ENCODE measurements around the gene GNG12. TPM values are rescaled to one million over a fixed set of nuclear protein-coding genes. Genes with fewer than 3 reads are reported as not detected.

The GNG12 gene
- total RNA-seq, 1 experiment from 2014 or later = 14.3 TPM

DNA sequence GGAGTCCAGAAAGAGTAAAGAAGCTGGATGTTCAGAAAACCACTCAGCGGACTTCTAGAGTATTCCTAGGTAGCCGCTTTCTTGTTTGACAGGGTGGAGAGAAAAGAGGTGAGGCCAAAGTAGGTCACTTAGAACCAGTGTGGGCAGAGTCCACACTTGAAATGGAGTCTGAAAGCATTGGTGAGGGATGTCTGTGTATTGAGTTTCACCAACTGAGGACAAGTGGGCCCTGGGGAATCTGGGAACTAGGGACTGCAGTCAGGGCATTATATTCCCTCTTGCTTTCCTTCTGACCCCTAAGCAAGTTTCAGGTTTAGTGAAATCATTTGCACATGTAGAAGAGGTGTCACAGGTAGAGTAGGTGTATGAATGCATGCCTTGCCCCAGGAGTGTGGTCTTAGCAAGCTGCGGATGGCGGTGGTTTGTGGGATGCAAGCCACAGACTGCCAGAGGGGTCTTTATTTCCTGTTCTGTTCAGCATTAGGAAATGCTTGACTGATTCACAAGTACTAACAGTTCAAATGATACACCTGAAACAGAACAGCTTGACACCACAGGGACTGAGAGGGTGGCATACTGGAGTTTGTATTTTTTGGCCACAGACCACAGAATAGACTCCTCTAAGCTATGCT lies 1.1 kb upstream of the GNG12 start:
- no peak overlapping the region for H3K27ac ChIP-seq (ENCODE audit: insufficient read length, low read depth, low read length)
- H3K36me3 Mint-ChIP-seq (ENCODE audit: insufficient read depth in 1 of 3, low read depth in 3 of 3) = no peaks in the 10 kb centered on the region; a peak in 1 of 7 replicates
- H2AFZ ChIP-seq (ENCODE audit: low read length) = no peak overlapping the region

More for the DNA sequence above, 1.1 kb upstream of the GNG12 start:
- no peak for TF ChIP-seq CTCF (conservative IDR thresholded peaks at IDR 0.05)
- Histone ChIP-seq H4K91ac (ENCODE audit: insufficient read length, low read depth, low read length) (no peak overlapping the region), H3K14ac (ENCODE audit: insufficient read depth, low read length) (no peak overlapping the region), H3K4ac (ENCODE audit: low read depth, low read length) (no peak overlapping the region), H2AK5ac (ENCODE audit: insufficient read length, low read length) (no peak overlapping the region), H4K8ac (replicated peaks; ENCODE audit: insufficient read length, low read depth, low read length) (no peak overlapping the region), H3K79me1 (ENCODE audit: insufficient read depth, low read depth, low read length, poor library complexity, severe bottlenecking) (no peaks in the 10 kb centered on the region), H4K5ac (ENCODE audit: insufficient read length, low read depth, low read length) (no peak overlapping the region), H3K56ac (ENCODE audit: insufficient read length, low read depth, low read length) (no peak overlapping the region), H3K79me2 (ENCODE audit: insufficient read depth, low read length) (no peaks in the 10 kb centered on the region), H3K23ac (ENCODE audit: insufficient read length, low read depth, low read length) (no peak overlapping the region), H3T11ph (ENCODE audit: low read length) (no peak overlapping the region), H3K27me3 (ENCODE audit: insufficient read depth, low read length) (peaks cover 4% of the 10 kb centered on the region), H3K18ac (ENCODE audit: insufficient read length, low read depth, low read length) (no peak overlapping the region), H3K4me2 (ENCODE audit: insufficient read depth, insufficient read length, low read length) (no peak overlapping the region), H3K9me3 (ENCODE audit: control insufficient read depth, low read depth, low read length) (no peaks in the 10 kb centered on the region), H2BK120ac (ENCODE audit: low read depth, low read length, poor library complexity, severe bottlenecking) (no peak overlapping the region), H2BK12ac (ENCODE audit: insufficient read length, low read depth, low read length) (no peak overlapping the region), H3K23me2 (ENCODE audit: insufficient read length, low read depth, low read length, poor library complexity, severe bottlenecking) (peaks cover 16% of the 10 kb centered on the region), H2BK20ac (ENCODE audit: low read depth, low read length, poor library complexity, severe bottlenecking) (no peak overlapping the region), H4K20me1 (ENCODE audit: control insufficient read depth, insufficient read depth, insufficient read length) (no peaks in the 10 kb centered on the region), H2BK5ac (ENCODE audit: insufficient read length, low read length) (no peak overlapping the region), H3K9ac (ENCODE audit: extremely low read depth, insufficient read length, low read length) (no peak overlapping the region), H2BK15ac (ENCODE audit: low read depth, low read length) (no peak overlapping the region), H3K4me1 (ENCODE audit: insufficient read depth, low read length) (peaks cover 2% of the 10 kb centered on the region; the same call in 1 of the 2 replicates)
- Mint-ChIP-seq H3K27ac (peak overlapping the region in 1 of 3 experiments; percentile 60; a peak in 1 of 7 replicates), H3K4me1 (peaks cover 43 to 52% of the 10 kb centered on the region in 2 experiments), H3K4me3 (peak overlapping the region; percentile 77 to 97), H3K9me3 (no peaks in the 10 kb centered on the region), H3K27me3 (ENCODE audit: low read depth) (peaks cover 37% of the 10 kb centered on the region)
- no CpG with 5 or more reads among the region's 4 CpGs for WGBS (ENCODE audit: extremely low coverage, insufficient read length, low lambda C conversion rate)
- no peak for DNase-seq

All from H9 (cell line).